Measurements from ENCODE around the gene AP3M1. TPM values are rescaled to one million over a fixed set of nuclear protein-coding genes. Genes with fewer than 3 reads are reported as not detected.
"Not testable (repeated sequence)": the region's sequence is repeated elsewhere in the genome, so short reads cannot be mapped to it uniquely, and the experiment has no call there.

AP3M1 gene
- total RNA-seq, 1 donor from 2014 or later = 58.3 TPM

- Mint-ChIP-seq H3K36me3 (peaks cover 1% of the 10 kb centered on the region), H3K9me3 (no peaks in the 10 kb centered on the region), H3K4me3 (no peak overlapping the region), H3K27me3 (ENCODE audit: insufficient read depth, low read depth) (peaks cover 3% of the 10 kb centered on the region), H3K4me1 (no peaks in the 10 kb centered on the region), H3K27ac (no peak overlapping the region)
- H3K9me3 ChIP-seq (ENCODE audit: low read depth) = no peaks in the 10 kb centered on the region
- TF ChIP-seq CTCF (IDR thresholded peaks at IDR 0.05) (no peak), EZH2 (IDR thresholded peaks at IDR 0.05) (no peak), EZH2phosphoT487 (IDR thresholded peaks at IDR 0.05) (no peak)
- H4K20me1 ChIP-seq (ENCODE audit: low read depth) = no peaks in the 10 kb centered on the region
- H3K79me2 ChIP-seq (ENCODE audit: low read depth) = peaks cover 81% of the 10 kb centered on the region
- no peak overlapping the region for H3K4me3 ChIP-seq
- H3K27ac ChIP-seq = no peak overlapping the region
- H2AFZ ChIP-seq (replicated peaks) = no peak overlapping the region
- no peak overlapping the region for H3K4me2 ChIP-seq
- DNase-seq (ENCODE audit: low spot score) = no peak
- no peaks in the 10 kb centered on the region for H3K36me3 ChIP-seq
- no peaks in the 10 kb centered on the region for H3K27me3 ChIP-seq
- no peaks in the 10 kb centered on the region for H3F3A ChIP-seq (ENCODE audit: low read depth)
- no peak overlapping the region for H3K9ac ChIP-seq
- H3K4me1 ChIP-seq = no peaks in the 10 kb centered on the region
Observed at GRCh38 chr10:74190494-74190893, 39.9 kb upstream of the AP3M1 start.

GRCh38 chr10:74189999-74190421 is 39.4 kb upstream of the AP3M1 start:
- Histone ChIP-seq H4K20me1 (ENCODE audit: low read depth) (no peaks in the 10 kb centered on the region), H3K9ac (no peak overlapping the region), H2AFZ (replicated peaks) (no peak overlapping the region), H3K27me3 (no peaks in the 10 kb centered on the region), H3K4me3 (no peak overlapping the region), H3F3A (ENCODE audit: low read depth) (no peaks in the 10 kb centered on the region), H3K4me2 (no peak overlapping the region), H3K36me3 (no peaks in the 10 kb centered on the region), H3K27ac (no peak overlapping the region), H3K4me1 (no peaks in the 10 kb centered on the region), H3K79me2 (ENCODE audit: low read depth) (peaks cover 78% of the 10 kb centered on the region), H3K9me3 (ENCODE audit: low read depth) (no peaks in the 10 kb centered on the region)
- Mint-ChIP-seq H3K4me1 (no peaks in the 10 kb centered on the region), H3K27me3 (ENCODE audit: insufficient read depth, low read depth) (peaks cover 3% of the 10 kb centered on the region), H3K27ac (no peak overlapping the region), H3K36me3 (peaks cover 1% of the 10 kb centered on the region), H3K4me3 (no peak overlapping the region), H3K9me3 (no peaks in the 10 kb centered on the region)
- TF ChIP-seq EZH2phosphoT487 (IDR thresholded peaks at IDR 0.05) = no peak
- no peak for TF ChIP-seq EZH2 (IDR thresholded peaks at IDR 0.05)
- TF ChIP-seq CTCF (IDR thresholded peaks at IDR 0.05) = no peak
- DNase-seq (ENCODE audit: low spot score) = no peak

GRCh38 chr10:74188617-74189016 is 38.0 kb upstream of the AP3M1 start:
- H3K4me3 ChIP-seq; H3K4me1 Mint-ChIP-seq; H4K20me1 ChIP-seq (ENCODE audit: low read depth); H3K27ac ChIP-seq; H3K4me2 ChIP-seq; H3K27me3 Mint-ChIP-seq (ENCODE audit: insufficient read depth, low read depth); H3K9me3 ChIP-seq (ENCODE audit: low read depth); H3K9me3 Mint-ChIP-seq; H3K9ac ChIP-seq; H2AFZ ChIP-seq (replicated peaks); H3K4me3 Mint-ChIP-seq; H3K36me3 Mint-ChIP-seq; H3F3A ChIP-seq (ENCODE audit: low read depth); H3K36me3 ChIP-seq; H3K27ac Mint-ChIP-seq; H3K27me3 ChIP-seq; H3K4me1 ChIP-seq; DNase-seq (ENCODE audit: low spot score): not testable (repeated sequence)
- peaks cover 81% of the 10 kb centered on the region for H3K79me2 ChIP-seq (ENCODE audit: low read depth)

GRCh38 chr10:74187237-74187636 is 36.6 kb upstream of the AP3M1 start:
- no peak overlapping the region for H3K27ac Mint-ChIP-seq
- H3K36me3 Mint-ChIP-seq = peaks cover 1% of the 10 kb centered on the region
- no peaks in the 10 kb centered on the region for H3K36me3 ChIP-seq
- H3K4me1 Mint-ChIP-seq = no peaks in the 10 kb centered on the region
- no peaks in the 10 kb centered on the region for H3K9me3 Mint-ChIP-seq
- no peak for DNase-seq (ENCODE audit: low spot score)
- no peaks in the 10 kb centered on the region for H3F3A ChIP-seq (ENCODE audit: low read depth)
- no peak overlapping the region for H2AFZ ChIP-seq (replicated peaks)
- H3K27ac ChIP-seq = no peak overlapping the region
- H3K4me2 ChIP-seq = no peak overlapping the region
- no peaks in the 10 kb centered on the region for H4K20me1 ChIP-seq (ENCODE audit: low read depth)
- H3K27me3 ChIP-seq = no peaks in the 10 kb centered on the region
- H3K27me3 Mint-ChIP-seq (ENCODE audit: insufficient read depth, low read depth) = peaks cover 3% of the 10 kb centered on the region
- TF ChIP-seq CTCF (IDR thresholded peaks at IDR 0.05) (no peak), EZH2 (IDR thresholded peaks at IDR 0.05) (no peak), EZH2phosphoT487 (IDR thresholded peaks at IDR 0.05) (no peak)
- H3K4me3 ChIP-seq = no peak overlapping the region
- H3K4me1 ChIP-seq = no peaks in the 10 kb centered on the region
- peaks cover 81% of the 10 kb centered on the region for H3K79me2 ChIP-seq (ENCODE audit: low read depth)
- H3K4me3 Mint-ChIP-seq = no peak overlapping the region
- no peak overlapping the region for H3K9ac ChIP-seq
- H3K9me3 ChIP-seq (ENCODE audit: low read depth) = no peaks in the 10 kb centered on the region

Measured in neural progenitor cell (in vitro differentiated cells).